Right hindlimb (tissue), 1 donor: ENCODE results near the gene SMPD3.
"Not testable (repeated sequence)": the region's sequence is repeated elsewhere in the genome, so short reads cannot be mapped to it uniquely, and the experiment has no call there.

ENCODE experiments used
- DNase-seq: peaks from one replicate; pipeline ENCODE4 v3.0.0-alpha.2; 2018

Gene SMPD3

DNA sequence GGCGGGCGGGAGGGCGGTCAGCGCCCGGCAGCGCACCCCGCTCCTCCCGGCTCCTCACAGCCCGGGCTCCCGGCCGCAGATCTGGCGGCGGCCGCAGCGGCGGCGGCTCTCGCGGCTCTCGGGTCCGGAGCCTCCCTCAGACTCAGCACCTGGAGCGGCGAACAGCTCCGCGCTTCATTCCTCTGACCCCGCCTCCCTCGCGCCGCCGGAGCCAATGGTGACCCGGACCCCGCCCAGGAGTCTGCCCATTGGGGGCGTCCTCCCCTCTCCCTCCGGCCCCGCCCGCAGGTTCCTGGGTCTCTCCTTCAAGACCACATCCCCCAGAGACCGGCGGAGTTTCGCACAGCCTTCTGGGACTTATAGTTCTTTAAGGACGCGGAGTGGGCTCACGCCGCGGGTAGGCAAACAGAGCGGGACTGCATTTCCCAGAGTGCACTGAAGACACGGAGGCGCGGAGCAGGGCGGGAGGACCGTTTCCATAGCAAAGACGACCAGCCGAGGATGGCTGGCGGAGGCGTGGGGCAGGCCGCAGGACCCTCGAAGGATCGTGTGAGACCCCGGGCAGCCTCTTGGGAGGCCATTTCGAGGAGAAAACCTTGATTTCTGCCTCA is at the start of gene SMPD3:
Gene SMPD3 (minus strand): TSS at position 149 of the 611 bp plus-strand sequence. CDS start 76,327 bp downstream, outside the sequence.
- DNase-seq = peak; percentile 96

- DNase-seq = no peak
These were observed 48.4 kb upstream of the SMPD3 start for GRCh38 chr16:68496689-68497088.

GRCh38 chr16:68494261-68494660 is 46.0 kb upstream of the SMPD3 start:
- DNase-seq = not testable (repeated sequence)

- no peak for DNase-seq
These were observed 45.2 kb upstream of the SMPD3 start for GRCh38 chr16:68493412-68494070.

GRCh38 chr16:68492543-68493411 is 44.5 kb upstream of the SMPD3 start:
- no peak for DNase-seq

- DNase-seq = no peak
These were observed 43.8 kb upstream of the SMPD3 start for GRCh38 chr16:68492151-68492542.

DNA sequence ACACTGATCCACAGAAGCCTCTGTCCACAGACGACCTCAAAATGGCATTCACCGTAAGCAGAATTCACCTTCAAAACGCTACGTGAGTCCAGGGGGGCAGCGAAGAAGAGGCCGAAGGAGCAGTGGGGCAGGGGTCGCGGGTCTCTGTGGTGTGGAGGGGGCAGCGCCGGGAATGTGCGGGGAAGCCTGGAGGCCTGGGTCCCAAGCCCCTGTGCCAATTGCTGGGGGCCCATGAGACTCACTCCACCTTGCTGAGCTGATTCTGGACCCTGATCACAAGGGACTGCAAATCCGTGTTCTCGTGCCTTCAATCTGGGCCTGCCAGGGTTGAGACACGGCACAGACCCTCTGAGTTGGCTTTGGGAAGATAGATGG is 43.3 kb upstream of the SMPD3 start:
- DNase-seq = no peak

DNA sequence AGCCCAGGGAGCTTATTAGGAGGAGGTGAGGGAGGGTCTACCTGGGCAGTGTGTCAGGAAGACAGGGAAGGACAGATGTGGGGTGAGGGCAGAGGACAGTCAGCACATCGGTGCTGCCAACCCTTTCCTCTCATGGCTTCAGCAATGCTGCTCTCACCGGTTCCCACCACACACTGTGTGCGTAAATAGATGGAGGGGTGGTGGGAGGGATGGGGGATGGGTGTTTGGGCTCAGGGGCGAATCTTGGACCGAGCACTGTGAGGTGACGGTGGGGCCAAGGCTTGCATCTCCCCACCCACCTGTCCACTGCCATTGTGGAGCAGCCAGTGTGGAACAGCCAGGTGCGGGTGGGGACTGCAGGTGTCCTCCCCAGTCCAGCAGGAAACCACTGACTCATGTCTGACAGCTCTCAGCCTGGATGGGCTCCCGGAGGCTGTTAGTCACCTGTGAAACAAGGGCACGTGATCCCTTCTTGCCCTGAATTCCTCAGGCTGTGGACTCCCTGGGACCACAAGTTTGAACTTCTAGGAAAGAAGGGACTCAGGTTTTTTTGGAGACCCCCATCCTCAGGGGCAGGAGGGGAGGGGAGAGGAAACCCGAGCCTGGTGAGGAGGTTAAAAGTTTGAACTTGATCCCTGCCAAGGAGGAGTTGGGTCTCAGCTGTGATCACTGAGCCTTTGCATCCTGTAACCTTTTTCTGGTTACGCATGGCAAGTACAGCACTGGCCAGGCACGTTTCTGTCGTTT is 42.7 kb upstream of the SMPD3 start:
- DNase-seq = no peak

- no peak for DNase-seq
These were observed 42.0 kb upstream of the SMPD3 start for GRCh38 chr16:68490358-68490757.

GRCh38 chr16:68488554-68488953 is 40.2 kb upstream of the SMPD3 start:
- no peak for DNase-seq

GRCh38 chr16:68487669-68488068 is 39.4 kb upstream of the SMPD3 start:
- DNase-seq = no peak

- DNase-seq = no peak
These were observed 38.9 kb upstream of the SMPD3 start for GRCh38 chr16:68487203-68487514.

GRCh38 chr16:68486502-68487202 is 38.3 kb upstream of the SMPD3 start:
- no peak for DNase-seq

DNA sequence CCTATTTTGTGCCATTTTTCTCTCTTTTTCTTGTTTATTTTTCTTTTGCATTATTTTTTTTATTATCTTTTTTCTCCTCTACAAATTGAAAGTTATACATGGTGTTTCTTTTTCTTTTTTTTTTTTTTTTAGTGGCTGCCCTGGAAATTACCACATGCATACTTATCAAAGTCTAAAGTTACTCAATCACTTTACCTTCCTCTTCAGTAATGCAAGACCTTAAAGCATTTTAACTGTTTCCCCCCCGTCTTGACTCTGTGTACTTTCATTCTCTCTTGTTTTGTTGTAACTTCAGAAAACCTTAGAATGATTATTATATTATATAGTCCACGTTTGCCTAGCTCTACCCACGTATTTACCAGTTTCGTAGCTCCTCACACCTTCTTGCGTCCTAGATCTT is 33.3 kb upstream of the SMPD3 start:
- no peak for DNase-seq

DNA sequence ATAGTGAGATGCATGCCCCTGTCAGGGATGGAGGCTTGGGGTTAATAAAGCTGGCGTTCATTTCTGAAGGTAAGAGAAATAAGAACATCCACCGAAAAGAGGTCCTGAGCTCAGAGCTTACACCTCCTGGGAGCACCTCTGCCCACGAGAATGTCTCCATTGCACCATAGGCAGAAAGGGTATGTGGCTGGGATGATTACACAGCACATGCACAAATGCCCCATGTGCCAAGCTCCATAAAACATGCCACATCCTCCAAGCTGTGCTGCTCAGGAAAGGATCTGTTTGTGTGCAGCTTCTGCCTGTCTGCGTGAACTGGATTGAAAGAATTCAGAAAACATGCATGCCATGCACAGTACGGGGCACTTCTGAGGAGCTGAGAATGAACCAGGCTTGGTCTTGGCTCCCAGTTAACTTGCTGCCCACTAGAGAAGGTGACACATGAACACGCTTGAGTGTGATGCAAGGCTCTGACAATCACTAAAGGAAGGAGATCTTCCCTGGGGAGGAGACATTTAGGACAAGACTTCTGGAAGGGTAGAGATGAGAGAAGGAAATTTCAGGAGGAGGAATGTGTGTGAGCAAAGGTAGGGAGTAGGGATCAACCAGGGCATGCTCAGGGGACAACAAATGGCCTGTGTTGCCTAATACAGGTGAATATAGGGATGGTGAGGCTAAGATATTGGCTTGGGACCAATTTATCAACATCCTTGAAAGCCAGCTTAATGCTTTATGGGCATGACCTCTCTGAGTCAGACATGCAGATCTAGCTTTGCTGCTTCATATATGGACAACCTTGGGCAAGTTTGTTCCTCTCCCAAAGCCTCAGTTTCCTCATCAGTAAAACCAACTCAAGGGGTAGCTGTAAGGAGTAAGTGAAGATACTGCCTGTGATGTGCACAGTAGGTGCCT is 32.0 kb upstream of the SMPD3 start:
- no peak for DNase-seq

DNA sequence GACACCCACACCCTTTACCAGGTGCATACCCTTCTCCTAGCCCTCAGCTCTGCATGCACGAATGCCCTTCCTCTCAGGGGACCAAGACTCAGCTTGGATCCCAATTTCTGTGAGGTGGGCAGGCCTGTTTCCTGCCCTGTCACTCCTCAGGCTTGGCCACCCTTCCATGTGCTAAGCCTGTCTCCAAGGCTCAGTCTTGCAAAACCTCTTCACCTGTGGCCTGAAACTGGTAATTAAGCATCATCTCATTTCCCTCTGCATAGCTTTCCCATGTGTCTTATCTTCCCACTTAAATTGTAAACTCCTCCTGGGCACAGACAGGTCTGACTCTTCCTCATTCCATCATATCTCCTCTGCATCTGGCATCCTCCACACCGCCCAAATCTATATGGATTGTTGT is 31.0 kb upstream of the SMPD3 start:
- DNase-seq = no peak

DNA sequence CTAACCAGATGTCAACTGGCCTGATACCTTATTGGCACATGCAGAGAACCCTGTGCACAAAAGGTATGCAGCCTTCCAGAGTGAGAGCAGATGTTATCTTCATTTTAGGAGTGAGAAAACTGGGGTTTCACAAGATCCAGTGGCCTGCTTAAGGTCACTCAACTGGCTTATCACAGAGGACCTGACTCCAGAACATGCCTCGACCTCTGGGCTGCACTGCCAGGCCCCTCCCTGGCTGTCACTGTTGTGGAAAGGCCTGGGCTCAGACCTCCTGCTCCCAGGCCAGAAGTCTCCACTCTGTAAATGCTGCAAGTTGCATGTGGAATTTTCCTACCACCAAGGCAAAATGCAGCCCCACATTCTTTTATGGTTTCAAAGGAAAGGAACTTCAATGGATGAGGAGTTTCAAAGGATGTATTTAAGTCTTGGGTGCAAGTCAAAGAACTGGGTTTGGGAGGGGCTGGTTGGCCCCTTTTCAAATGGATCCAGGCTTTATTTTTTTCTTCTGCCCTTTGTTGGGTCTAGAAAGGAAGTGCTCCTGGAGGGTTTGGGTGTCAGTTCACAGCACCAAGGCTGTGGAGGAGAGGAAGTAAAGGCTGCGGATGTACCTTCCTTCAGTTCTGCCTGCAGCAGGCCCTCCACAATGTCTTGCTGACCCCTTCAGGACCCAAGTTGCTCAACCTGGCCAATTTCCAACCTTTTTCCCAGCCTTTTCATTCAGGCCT is 30.4 kb upstream of the SMPD3 start:
- DNase-seq = no peak

- no peak for DNase-seq
These were observed 26.8 kb upstream of the SMPD3 start for GRCh38 chr16:68475071-68475470.

- DNase-seq = no peak
These were observed 25.2 kb upstream of the SMPD3 start for GRCh38 chr16:68473358-68474070.

- no peak for DNase-seq
These were observed 24.3 kb upstream of the SMPD3 start for GRCh38 chr16:68472581-68472980.
